NCI-H2227 treated with DMSO at 0.1 percent for 48 hours (cell line): ENCODE results near the gene CIC.

Source experiments
- DNase-seq: peaks from one replicate; lab custom pipeline; 2025; lab: John Stamatoyannopoulos, UW

The CIC gene

GRCh38 chr19:42288881-42289555, 20.0 kb downstream of the CIC start:
- DNase-seq = no peak

GRCh38 chr19:42289556-42290041, 20.5 kb downstream of the CIC start:
- DNase-seq = no peak

- DNase-seq = no peak
These were observed 21.1 kb downstream of the CIC start for GRCh38 chr19:42290136-42290522.

GRCh38 chr19:42290523-42291434, 21.7 kb downstream of the CIC start:
- DNase-seq = no peak

- DNase-seq = peak; percentile 49
These were observed 22.4 kb downstream of the CIC start for GRCh38 chr19:42291435-42291810.

GRCh38 chr19:42292042-42292960, 23.2 kb downstream of the CIC start:
- DNase-seq = no peak

- no peak for DNase-seq
These were observed 23.9 kb downstream of the CIC start for GRCh38 chr19:42292963-42293362.

- DNase-seq = no peak
These were observed 24.5 kb downstream of the CIC start for GRCh38 chr19:42293540-42293939.

GRCh38 chr19:42293948-42294347, 24.9 kb downstream of the CIC start:
- DNase-seq = no peak

- DNase-seq = no peak
These were observed 25.6 kb downstream of the CIC start for GRCh38 chr19:42294471-42295137.

- DNase-seq = no peak
These were observed 26.3 kb downstream of the CIC start for GRCh38 chr19:42295342-42295741.

GRCh38 chr19:42295831-42296525, 26.9 kb downstream of the CIC start:
- peak; percentile 90 for DNase-seq

- no peak for DNase-seq
These were observed 28.0 kb downstream of the CIC start for GRCh38 chr19:42297039-42297438.

- DNase-seq = peak; percentile 71
These were observed 32.7 kb downstream of the CIC start, which contains the start of gene PRR19 for GRCh38 chr19:42301646-42302203. PRR19 (plus strand) TSS chr19:42302132; CDS start chr19:42309585, 7,453 bp downstream.

- no peak for DNase-seq
These were observed 34.0 kb downstream of the CIC start for GRCh38 chr19:42303101-42303464.

GRCh38 chr19:42303876-42304275, 34.8 kb downstream of the CIC start:
- DNase-seq = no peak

- no peak for DNase-seq
These were observed 37.6 kb downstream of the CIC start for GRCh38 chr19:42306646-42307045.

GRCh38 chr19:42309686-42310085, 40.6 kb downstream of the CIC start:
- DNase-seq = no peak

- DNase-seq = peak; percentile 26
These were observed 42.6 kb downstream of the CIC start for GRCh38 chr19:42311657-42312056.

GRCh38 chr19:42312370-42312769, 43.3 kb downstream of the CIC start:
- no peak for DNase-seq
